ENCODE results near the gene B3GALT6.

Gene B3GALT6

DNA sequence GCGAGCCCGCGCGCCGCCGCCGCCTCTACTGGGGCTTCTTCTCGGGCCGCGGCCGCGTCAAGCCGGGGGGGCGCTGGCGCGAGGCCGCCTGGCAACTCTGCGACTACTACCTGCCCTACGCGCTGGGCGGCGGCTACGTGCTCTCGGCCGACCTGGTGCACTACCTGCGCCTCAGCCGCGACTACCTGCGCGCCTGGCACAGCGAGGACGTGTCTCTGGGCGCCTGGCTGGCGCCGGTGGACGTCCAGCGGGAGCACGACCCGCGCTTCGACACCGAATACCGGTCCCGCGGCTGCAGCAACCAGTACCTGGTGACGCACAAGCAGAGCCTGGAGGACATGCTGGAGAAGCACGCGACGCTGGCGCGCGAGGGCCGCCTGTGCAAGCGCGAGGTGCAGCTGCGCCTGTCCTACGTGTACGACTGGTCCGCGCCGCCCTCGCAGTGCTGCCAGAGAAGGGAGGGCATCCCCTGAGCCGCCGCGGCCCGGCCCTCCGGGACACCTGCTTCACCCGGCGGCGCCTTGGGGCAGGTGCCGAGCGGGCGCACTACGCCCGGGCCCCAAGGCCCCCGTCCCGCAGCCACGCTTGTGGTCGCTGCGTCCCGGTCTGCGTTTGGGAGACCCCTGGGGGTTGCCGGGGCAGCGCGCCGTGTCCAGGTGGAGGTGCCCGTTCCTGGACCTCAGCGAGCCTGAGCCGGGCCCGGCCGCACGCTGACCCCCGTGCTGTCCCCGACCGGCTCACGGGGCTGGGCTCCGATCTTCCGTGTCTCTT, 944 bp downstream of the B3GALT6 start:
- DNase-seq, result no peak

DNA sequence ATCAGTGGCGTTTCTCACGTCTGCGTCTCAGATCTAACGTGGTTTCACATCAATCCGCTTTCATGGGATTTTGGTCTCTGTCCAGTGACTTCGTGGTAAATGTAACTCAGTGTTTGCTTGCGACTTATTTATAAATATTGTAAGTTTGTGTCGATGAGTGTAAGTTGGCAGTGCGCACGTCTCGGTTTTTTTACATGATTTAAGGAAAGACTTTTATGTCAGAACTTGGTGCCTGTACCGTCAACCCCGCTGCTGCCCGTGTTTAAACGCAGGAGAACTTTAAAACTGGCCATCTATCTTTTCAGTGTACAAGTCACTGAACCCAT, 1.5 kb downstream of the B3GALT6 start:
- DNase-seq, result no peak

DNA sequence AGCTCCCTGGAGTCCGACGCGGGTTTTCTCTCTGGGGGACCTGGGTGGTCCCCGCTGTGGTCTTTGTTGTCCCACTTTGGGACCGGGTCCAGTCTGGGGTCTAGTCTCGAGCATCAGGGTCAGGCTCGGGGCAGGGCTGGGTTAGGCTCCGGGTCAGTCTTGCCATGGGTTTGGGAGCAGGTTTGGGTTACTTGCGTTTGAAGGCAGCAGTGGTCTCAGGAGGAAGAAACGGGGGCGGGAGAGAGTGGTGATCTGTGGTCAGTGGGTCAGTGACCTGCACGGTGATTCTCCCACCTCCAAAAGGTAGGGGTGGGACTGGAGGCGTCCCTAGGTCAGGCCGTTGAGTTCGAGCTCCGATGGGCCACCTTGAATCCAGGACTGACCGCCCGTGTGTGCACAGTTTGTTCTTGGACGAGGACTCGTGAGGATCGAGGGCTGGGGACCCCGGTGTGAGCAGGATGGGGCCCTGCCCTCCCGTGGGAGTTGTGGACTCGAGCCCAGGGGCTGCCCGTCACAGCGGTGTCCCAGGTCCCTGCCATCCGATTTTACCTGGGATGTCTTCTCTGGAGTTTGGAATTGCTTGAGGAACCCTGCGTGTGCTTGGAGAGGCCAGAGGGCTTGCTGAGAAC, 2.3 kb downstream of the B3GALT6 start:
- DNase-seq, result no peak

DNA sequence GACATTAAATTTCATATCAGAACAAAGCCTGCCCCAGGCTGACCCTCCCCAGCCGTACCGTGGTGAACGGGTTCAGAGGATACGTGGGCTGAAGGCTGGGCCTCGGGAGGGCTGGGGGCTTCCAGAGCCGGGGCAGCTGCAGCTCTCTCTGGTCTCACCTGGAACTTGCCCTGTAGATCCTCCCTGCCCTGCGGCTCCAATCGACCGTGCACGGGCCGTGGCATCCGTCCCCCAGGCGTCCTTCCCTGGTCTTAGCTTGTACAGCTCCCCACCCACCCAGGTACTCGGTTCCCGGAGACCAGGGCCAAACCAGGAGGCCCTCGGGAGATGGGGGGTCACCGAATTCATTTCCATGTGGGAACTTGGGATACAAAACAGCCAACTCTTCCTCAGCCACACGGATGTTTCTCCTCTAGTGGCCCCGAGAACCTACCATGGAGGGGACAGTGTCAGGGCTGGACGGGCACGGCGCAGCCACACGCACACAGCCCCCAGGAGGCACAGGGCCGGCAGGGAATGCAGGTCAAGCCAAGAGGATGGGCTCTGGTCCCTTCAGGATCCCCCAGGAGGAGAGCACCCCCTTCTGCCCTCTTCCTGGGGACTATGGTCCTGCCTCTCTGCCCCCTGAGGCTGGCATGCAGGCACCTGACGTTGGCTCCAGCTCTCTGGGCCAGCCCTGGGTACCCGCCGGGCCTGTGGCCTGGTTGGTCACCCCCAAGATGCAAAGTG, 3.1 kb downstream of the B3GALT6 start:
- DNase-seq, result no peak

DNA sequence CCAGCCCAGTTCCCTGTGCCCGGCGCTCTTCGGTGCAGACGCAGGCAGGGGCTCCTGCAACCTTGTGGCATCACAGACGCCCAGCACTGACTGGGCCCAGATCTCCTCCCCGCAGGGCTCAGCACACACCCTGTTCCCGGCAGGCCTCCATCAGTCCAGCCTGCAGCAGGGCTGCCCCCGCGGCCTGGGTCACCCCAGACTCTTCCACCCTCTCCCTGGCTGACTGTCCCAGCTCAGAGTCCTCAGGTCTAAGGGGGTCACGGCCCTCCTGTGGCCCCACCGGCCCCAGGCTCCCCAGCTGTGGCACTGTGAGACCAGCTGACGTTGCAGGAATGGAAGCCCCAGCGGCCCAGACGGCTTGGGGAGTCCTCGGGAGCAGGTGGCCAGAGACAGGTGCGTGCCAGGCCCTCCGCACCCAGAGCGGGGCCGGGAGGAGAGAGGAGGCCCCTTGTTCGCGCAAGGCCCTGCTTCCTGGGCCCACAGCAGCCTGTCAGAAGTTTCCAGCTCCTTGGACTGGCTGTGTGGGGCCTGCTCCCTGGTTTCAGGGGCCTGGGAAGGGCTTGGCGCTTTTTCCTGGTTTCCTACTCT, 4.2 kb downstream of the B3GALT6 start:
- no peak for DNase-seq

DNA sequence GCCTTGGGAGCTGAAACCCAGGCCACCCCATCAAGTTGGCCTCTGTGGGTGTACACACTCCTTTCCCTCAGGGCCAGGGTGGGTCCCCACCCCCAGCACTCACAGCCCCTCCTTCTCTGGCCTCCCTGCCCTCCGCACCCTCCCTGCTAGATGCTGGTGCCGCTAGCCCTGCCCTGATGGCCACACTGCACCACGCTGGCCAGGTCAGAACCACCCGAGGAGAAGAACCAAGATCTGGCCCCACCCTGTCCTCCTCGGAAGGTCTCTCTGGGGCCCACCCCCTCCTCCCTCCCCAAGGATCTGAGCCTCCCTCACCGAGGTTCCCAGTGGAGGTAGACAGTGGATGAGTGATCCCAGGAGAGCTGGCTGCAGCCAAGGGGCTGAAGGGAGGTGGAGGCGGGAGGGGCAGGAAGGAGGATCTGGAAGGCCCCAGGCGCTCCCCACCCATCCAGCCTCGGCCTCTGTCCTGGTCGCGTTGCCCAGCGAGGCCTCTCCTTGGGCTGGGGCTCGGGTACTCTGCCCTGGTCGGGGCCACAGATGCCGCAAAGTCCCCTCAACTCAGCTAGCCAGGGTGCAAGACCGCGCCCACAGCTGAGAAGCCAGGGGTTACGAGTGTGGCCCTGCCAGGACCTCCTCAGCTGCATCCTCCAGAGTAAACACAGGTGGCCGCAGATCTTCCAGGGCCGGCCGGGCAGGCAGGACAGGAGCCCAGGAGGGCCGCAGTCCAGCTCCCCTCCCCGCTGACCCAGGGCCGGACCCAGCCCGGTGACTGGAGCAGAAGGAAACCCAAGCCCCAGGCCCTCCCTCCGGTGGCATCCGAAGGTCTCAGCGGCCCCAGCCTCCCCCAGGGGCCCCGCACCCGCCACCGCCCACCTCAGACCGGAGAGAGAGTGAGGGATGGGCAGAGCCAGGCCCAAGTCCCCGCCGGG, 5.2 kb downstream of the B3GALT6 start:
- no peak for DNase-seq

DNA sequence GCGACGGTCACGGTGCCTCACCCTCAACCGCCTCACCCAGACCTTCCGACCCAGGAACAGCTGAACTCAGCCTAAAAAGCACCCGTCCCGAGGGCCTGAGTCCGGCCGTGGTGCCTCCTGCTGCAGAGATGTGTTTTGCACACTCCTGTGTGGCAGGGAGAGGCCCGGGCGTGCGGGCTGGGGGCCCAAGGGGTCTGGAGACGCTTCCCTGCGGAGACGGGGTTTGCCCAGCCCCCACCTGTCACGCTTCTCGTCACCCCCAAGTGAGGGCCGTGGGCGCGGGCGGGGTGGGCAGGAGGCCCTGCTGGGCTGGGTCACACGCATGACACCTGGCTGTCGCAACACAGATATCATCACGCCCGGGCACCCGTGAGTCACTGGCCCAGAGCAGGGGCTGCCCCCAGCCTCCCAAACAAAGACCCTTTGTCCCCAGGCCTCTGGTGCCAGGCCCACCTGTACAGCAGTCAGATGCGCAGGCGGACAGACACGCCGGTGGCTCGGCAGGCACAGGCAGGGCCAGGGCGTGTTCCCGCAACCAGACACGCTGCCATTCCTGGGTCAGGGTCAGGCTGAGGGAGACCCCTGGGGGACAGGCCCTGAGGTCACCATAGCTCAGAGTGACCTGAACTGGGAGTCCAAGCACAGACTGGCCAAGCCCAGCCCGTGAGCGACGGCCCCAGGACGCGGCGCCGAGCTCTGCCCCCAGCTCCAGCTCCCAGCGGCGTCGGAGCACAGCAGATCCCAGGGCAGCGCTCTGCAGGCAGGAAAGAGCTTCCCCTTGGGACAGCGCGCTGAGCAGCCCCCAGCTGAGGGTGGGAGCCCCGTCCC, 6.1 kb downstream of the B3GALT6 start:
- no peak for DNase-seq

DNA sequence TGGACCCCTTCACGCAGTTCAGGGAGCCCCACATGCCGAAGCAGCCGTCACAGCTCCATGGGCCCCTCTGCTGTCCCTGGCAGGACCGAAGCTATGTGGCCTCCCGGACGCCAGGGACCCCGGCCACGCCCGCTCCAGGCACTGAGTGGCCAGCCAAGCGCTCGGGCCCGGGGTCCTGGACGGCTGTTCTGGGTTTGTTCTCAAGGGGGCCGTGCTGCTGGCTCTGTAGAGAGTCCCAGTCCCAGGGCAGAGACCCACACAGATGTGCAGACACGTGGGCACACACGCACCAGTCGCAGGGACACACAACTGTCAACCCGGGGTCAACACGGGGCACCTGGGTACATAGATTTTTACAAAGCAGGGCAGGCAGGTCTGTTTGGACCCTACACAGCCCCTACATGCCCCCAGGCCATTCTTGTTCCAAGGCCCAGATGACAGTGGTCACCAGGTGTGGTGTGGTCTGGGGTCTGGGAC, 6.7 kb downstream of the B3GALT6 start:
- no peak for DNase-seq

DNA sequence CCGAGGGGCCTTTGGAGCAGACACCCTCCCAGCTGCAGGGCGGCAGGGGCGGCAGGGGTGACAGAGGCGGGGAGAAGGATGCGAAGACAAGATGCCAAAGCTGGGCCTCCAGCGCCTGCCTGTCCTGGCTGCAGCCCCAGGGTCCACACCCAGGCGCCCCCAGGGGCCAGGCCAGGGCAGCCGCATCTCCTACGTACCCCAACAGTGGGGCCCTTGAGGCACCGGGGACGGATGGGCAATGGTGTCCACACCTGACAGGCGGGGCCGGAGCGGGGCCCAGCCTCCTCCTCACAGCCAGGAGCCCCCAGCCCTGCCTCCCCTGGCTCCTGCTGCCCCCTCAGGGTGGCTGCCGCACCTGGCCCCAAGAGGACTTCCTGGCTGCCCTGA, 7.2 kb downstream of the B3GALT6 start:
- no peak for DNase-seq

DNA sequence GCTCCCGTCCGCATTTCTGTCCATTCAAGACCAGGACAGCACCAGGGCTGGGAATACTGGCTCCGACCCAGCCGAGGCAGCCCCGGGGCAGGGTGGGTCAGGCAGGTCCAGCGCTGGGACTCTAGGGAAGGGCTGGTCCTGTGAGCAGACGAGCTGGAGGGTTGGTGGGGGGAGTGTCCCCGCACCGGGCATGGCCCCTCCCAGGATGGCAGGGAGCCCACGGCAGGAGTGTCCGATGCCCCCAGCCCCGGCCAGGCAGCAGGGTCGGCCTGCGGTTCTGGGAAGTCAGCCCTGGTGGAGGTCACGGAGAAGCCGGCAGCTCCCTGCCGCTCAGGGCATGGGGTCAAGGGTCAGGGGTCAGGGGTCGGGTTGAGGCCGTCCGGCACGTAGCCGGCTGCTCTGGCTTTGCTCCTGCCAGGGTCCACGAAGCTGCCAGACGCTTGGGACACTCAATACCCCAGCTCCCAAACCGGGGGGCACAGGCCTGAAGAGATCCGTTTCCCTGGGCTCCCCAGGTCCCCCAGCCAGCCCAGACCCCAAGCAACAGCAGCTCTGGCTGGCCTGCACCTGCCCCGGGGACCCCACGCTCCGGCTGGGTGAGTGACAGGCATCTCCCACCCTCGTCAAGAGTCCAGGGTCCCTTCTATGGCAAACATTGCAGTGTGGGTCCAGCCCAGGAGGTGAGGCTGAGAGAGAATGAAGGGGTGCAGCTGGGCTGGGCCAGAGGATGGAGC, 7.7 kb downstream of the B3GALT6 start:
- DNase-seq, result no peak

DNA sequence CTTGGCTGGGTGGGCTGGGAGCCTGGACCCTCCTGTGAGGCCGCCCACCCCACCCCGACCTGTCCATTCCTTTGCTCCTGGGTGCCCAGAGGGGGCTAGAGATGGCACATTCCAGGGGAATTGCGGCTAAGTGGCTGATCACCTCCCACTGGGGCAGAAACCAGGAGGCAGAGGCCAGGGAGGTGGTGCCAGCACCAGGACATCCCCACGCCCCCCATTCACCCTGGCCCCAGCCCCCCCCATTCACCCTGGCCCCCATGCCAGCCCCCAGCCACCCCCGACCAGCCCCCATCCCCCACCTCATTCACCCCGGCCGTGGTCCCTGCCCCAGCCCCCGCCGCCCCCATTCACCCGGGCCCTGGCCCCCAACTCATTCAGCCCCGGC, 8.3 kb downstream of the B3GALT6 start:
- no peak for DNase-seq

DNA sequence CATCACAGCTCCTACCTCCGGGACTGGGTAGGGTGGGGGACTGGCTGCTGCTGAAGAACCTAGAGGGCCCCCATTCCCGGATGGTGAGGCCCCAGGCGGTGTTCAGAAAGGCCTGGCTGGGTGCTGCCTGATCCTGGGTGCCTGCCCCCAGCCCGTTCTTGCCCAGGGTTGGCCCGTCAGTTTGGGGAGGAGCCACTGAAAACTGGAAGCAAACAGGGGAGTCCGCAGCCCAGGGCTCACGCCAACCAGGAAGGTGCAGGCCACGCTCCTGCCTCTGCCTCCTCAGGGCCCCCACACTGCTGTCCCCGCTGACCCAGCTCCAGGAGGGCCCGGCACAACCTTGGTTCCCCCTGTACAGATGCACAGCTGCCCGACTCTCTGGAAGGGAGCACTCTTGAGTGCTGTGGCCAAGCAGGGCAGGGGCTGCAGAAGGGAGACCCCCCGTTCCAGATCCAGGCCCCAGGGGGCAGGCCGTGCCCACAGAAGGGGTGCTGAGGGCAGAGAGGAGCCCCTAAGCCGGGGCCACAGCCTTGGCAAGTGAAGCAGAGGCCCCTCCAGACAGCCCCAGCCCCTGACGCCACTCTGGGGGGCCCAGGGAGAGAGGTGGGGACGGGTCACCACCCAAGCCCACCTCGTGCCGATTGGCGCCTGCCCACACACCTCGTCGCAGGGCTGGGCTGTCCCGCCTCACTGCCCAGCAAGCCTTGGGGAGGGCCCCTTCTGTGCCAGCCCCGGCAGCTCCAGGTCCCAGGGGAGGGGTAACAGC, 9.0 kb downstream of the B3GALT6 start:
- DNase-seq, result no peak

DNA sequence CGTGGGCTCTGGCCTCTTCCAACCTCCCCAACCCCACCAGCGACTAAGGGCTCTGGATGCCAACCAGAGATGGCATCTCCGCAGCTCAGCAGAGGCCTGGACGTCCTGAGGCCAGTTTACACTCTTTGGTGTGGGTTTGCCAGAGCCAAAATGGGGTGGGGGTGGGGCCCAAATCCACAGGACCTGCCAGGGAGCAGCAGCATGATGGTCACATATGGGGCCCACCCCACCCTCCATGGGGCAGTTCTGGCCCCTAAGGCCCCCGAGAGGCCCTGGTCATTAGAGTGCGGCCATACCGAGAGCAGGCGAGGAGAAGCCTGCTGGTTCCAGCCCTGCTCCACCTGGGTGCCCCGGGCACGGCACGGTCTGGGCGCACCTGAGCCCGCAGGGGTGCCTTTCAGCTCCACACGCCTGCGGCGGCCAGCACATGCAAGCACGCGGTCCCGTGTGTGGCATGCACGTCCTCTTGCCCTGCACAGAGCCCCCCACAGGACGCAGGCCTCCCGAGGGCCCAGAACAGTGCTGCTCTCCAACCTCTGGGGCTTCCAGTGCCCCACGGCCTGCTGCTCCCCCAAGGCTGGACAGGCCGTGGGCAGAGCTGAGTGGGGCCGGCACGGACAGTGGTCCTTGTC, 9.7 kb downstream of the B3GALT6 start:
- DNase-seq, result no peak

DNA sequence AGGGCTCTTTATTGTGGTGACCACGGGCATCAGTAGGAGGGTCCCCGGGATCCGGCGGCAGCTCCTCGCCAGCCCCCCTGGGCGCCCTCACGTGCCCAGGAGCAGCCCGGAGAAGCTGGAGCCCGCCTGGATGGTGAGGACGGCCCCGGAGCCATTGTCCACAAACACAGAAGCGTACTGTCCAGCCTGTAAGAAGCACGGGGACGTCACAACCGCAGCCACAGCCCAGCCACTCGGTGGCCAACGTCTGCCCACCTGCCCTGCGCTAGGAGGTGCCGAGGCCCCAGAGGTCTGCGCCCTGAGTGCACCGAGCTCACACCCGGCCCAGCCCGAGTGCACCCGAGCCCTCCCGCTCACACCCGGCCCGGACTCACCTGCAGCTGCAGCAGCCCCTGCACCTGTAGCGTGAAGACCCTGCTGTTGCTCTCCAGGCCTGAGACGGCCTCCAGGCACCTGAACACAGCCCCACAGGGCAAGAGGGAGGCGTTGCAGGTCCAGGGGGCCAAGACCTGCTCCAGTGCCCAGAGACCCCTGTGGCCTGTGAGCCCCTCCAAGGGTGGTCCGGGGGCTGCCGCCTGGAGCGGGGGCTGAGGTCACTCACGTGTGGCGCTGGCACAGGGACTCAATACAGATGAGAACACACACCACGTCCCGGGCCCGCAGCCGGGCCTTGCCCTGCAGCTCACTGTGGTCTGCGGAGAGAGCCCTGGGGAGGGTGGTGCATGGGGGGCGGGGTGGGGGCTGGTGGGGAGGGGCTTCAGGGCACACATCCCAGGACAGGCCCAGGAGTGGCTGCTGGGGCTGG, 10.6 kb downstream of the B3GALT6 start:
- DNase-seq, result no peak

DNA sequence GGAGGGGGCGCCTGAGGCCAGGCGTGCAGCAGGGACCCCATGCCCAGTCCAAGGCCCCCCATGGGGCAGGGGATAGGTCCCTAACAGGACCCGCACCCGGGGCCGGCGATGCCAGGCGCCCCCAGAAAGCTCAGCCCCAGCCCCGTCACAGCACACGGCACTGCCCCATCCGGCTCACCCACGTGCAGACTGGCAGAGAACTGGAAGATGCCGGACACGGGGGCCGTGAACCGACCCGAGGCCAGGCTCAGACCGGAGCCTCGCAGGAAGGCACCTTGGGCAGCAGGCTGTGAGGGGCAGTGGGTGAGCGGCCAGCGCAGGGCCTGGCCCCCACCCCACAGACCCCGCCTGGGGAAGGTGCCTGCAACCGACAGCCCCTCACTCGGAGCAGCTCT, 11.2 kb downstream of the B3GALT6 start:
- no peak for DNase-seq

DNA sequence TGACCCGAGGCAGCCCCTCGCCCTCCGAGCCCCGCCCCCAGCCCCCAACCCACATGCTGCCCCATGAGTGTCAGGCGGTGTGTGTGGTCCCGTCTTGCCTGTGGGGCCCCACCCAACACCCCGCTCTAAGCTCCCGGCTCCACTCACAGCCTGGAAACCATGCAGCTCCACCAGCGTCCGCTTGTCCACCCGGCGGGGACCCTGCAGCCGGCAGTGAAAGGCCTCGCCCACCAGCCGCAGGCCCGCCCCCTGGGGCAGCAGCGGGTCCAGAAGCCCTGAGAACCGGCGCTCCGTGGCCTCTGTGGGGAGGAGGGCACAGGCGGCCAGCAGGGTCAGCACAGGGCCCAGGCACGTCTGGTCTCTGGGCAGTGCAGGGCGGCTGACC, 11.8 kb downstream of the B3GALT6 start:
- DNase-seq, result no peak

DNA sequence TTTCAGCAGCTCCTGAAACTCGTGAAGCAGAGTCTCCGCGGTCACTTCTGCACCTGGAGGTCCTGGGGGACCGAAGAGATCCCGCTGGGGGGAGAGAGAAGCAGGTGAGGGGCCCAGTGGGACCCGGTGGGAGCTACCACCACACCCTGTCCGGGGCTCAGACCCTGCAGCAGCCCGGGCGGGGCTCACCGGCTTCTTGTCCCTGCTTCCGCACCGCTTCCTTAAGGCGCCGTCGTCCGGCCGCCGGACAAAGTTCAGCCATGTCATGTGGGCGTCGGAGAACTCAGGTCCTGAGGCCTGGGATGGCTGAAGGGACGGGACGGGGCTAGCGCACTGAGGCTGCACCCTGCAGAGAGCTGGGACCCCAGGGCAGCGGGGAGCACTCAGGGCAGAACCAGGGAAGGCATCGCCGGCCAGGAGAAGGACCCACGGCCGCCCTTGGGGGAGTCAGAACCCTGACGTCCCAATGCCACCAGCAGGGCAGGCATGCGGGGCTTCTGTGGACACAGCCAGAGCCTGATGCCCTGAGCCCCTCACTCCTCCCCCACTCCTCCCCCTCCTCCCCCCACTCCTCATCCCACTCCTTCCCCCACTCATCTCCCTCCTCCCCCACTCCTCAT, 12.3 kb downstream of the B3GALT6 start:
- DNase-seq, result no peak

DNA sequence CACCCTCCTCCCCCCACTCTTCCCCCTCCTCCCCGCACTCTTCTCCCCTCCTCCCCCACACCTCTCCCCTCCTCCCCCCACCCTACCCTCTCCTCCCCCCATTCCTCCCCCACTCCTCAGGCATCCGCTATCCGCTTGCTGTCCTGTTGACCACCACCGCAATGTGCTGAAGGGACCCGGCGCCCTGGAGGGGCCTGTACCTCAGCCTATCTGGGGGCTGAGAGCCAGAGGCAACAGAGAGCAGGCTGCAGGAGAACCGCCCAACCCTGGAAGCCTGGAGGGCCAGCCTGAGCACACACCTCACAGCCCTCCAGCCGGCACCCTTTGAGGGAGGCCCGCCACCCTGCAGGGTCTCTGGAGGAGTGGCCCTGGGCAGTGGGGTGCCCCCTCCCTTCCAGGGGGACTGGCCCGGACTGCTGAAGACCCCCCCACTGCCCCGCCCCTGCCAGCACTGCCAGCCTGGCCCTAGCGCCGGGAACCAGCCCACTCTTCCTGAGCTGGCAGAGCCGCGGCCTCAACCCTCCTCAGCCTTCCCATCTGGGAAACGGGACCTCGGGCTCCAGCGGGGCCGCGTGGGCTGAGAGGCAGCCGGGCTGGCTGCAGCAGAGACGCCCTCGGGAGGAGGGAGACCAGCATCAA, 13.3 kb downstream of the B3GALT6 start:
- DNase-seq, result no peak

All from CD4-positive, alpha-beta T cell treated with Interleukin-1 beta for 1 hour (primary cell).